Tibial nerve (tissue), 4 donors: ENCODE data around the gene KISS1. TPM values are rescaled to one million over a fixed set of nuclear protein-coding genes. Genes with fewer than 3 reads are reported as not detected.

Source experiments
- DNase-seq, 2 donors: peaks; one replicate each; pipeline ENCODE4 v3.0.0-alpha.2; 2019; ENCODE audit warnings: low spot score in 2 of 2
- H3K27ac ChIP-seq, 4 donors: fragments of 200-600 bp; sonication (generic) in 3 of 4; one replicate each; pipeline ENCODE4 v1.5.1; 2017 to 2019; ENCODE audit warnings: mild to moderate bottlenecking in 1 of 4
- H3K27me3 ChIP-seq, 2 donors: fragments of 200-600 bp; sonication (generic) in 1 of 2; one replicate each; pipeline versions ENCODE4 v1.5.1 to v1.6.0; 2017 to 2019
- H3K36me3 ChIP-seq, 3 donors: fragments of 200-600 bp; sonication (generic); one replicate each; pipeline ENCODE4 v1.5.1; 2018 to 2019
- H3K4me1 ChIP-seq, 4 donors: fragments of 200-600 bp; sonication (generic) in 3 of 4; one replicate each; pipeline ENCODE4 v1.5.1; 2017 to 2019
- H3K4me3 ChIP-seq, 4 donors: fragments of 200-600 bp; sonication (generic) in 3 of 4; one replicate each; pipeline ENCODE4 v1.5.1; 2017 to 2019; ENCODE audit warnings: mild to moderate bottlenecking in 1 of 4, moderate library complexity in 1 of 4
- H3K9me3 ChIP-seq, 4 donors: fragments of 200-600 bp; sonication (generic) in 3 of 4; one replicate each; pipeline ENCODE4 v1.5.1; 2017 to 2019
- CTCF ChIP-seq, 5 experiments: fragments of 200-600 bp in 3 of 5; fragments of 450-650 bp in 2 of 5; sonication (generic) in 3 of 5; IDR thresholded peaks; one replicate each; pipeline ENCODE4 v1.5.1; 2016 to 2019; ENCODE audit warnings: antibody characterized with exemption in 5 of 5, mild to moderate bottlenecking in 3 of 5, moderate library complexity in 2 of 5
- EP300 ChIP-seq, 2 donors: sonication (generic); formaldehyde crosslinking; IDR thresholded peaks; one replicate each; pipeline ENCODE4 v1.6.1; 2017; ENCODE audit warnings: antibody characterized with exemption in 2 of 2, mild to moderate bottlenecking in 1 of 2
- POLR2A ChIP-seq, 2 donors: fragments of 450-650 bp; IDR thresholded peaks; one replicate each; pipeline ENCODE4 v1.6.1; 2017; ENCODE audit warnings: antibody characterized with exemption in 2 of 2, mild to moderate bottlenecking in 2 of 2, moderate library complexity in 2 of 2
- WGBS, 2 donors: methylation state at CpG; one replicate each; pipeline ENCODE4 v1.1.5; 2018; 5-methylcytosine and 5-hydroxymethylcytosine counted together
- total RNA-seq, 4 donors: library from RNA; depleted of rRNA; stranded (reverse); fragments of >200 nt; gene quantifications; one replicate each; pipeline ENCODE4 v1.1.0, GENCODE V29; 2016

KISS1 gene
- total RNA-seq, 4 donors from 2014 or later: not detected

- no peaks in the 10 kb centered on the region for H3K4me1 ChIP-seq
- no peaks in the 10 kb centered on the region for H3K27me3 ChIP-seq
- TF ChIP-seq CTCF (IDR thresholded peaks at IDR 0.05) (no peak), POLR2A (IDR thresholded peaks at IDR 0.05) (no peak), EP300 (IDR thresholded peaks at IDR 0.05) (no peak)
- no peak for DNase-seq
- no peaks in the 10 kb centered on the region for H3K9me3 ChIP-seq
- no peaks in the 10 kb centered on the region for H3K36me3 ChIP-seq
- WGBS, 2 donors: 81 to 82% methylated on average over 8 of the region's 8 CpGs
- no peak overlapping the region for H3K4me3 ChIP-seq
- no peak overlapping the region for H3K27ac ChIP-seq
These were observed 25.9 kb upstream of the KISS1 start for GRCh38 chr1:204222006-204222763.

DNA sequence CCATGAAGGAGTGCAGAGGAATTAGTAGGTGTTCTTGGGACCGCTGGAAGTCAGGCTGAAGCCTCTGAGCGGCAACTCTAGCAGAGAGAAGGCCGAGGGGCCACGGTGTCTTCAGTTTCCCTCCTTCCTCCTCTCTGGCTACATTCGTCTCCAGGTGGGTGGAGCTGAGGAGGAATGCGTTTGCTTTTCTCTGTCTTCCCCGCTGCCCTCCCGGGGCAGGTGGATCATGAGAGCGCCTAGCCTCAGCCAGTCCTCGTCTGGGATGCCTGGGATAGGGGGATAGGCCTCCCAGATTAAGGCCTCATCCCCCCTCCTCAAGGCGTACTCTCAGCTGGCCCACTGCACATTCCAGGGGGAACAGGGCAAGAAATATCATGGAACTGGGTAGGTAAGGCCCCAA is 25.0 kb upstream of the KISS1 start:
- no peak for DNase-seq
- H3K9me3 ChIP-seq: no peaks in the 10 kb centered on the region
- H3K4me1 ChIP-seq: no peaks in the 10 kb centered on the region
- H3K36me3 ChIP-seq: no peaks in the 10 kb centered on the region
- H3K4me3 ChIP-seq: no peak overlapping the region
- no peak overlapping the region for H3K27ac ChIP-seq
- H3K27me3 ChIP-seq: no peaks in the 10 kb centered on the region
- TF ChIP-seq POLR2A (IDR thresholded peaks at IDR 0.05): no peak
- TF ChIP-seq CTCF (IDR thresholded peaks at IDR 0.05): no peak
- no peak for TF ChIP-seq EP300 (IDR thresholded peaks at IDR 0.05)
- 78 to 80% methylated on average over 11 of the region's 11 CpGs for WGBS, 2 donors

DNA sequence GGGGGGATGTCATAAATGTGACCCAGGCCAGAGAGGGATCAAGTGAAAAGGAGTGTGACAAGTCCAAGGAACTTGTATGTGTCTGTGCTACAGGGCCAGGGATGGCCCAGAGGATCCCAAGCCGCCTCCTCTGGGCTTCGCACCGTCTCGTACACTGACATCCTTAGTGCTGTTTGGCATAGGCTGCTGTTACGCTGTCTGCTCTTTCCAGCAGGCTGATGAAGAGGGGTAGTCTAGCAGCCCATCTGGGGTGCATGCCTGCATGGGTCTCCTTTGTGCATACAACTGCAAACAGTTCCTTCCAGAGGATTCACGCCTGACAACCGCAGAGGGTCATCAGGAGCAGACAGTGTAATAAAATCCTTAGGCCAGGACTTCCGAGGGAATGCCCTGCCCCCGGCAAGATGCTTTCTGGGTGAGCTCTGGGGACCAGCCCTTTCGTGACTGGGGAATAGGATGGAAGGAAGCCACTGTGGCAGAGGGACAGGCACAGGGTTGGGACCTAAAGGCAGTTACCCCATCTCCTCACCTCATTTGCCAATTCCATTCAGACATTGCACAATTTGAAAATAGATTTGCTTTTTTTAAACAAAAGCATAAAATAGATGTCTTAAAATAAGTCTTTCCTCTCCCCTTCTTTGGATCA is 23.8 kb upstream of the KISS1 start:
- Histone ChIP-seq H3K27me3 (no peaks in the 10 kb centered on the region), H3K4me3 (no peak overlapping the region), H3K4me1 (no peaks in the 10 kb centered on the region), H3K27ac (no peak overlapping the region), H3K9me3 (no peaks in the 10 kb centered on the region), H3K36me3 (no peaks in the 10 kb centered on the region)
- DNase-seq: no peak
- TF ChIP-seq EP300 (IDR thresholded peaks at IDR 0.05) (no peak), POLR2A (IDR thresholded peaks at IDR 0.05) (no peak), CTCF (IDR thresholded peaks at IDR 0.05) (no peak)
- WGBS, 2 donors: 66 to 78% methylated on average over 10 of the region's 10 CpGs

- Histone ChIP-seq H3K9me3 (no peaks in the 10 kb centered on the region), H3K4me1 (peaks cover 0 to 10% (median 0%) of the 10 kb centered on the region in 4 donors), H3K27ac (no peak overlapping the region), H3K4me3 (no peak overlapping the region), H3K27me3 (peaks cover 0 to 8% of the 10 kb centered on the region in 2 donors), H3K36me3 (no peaks in the 10 kb centered on the region)
- TF ChIP-seq POLR2A (IDR thresholded peaks at IDR 0.05) (no peak), CTCF (IDR thresholded peaks at IDR 0.05) (no peak), EP300 (IDR thresholded peaks at IDR 0.05) (no peak)
- no peak for DNase-seq
- 66 to 71% methylated on average over 2 of the region's 2 CpGs for WGBS, 2 donors
These were observed 22.3 kb upstream of the KISS1 start for GRCh38 chr1:204218552-204218951.

GRCh38 chr1:204217648-204218000 is 21.3 kb upstream of the KISS1 start:
- Histone ChIP-seq H3K27me3 (peaks cover 0 to 15% of the 10 kb centered on the region in 2 donors), H3K27ac (no peak overlapping the region), H3K36me3 (no peaks in the 10 kb centered on the region), H3K4me3 (no peak overlapping the region), H3K4me1 (peaks cover 0 to 11% (median 0%) of the 10 kb centered on the region in 4 donors), H3K9me3 (no peaks in the 10 kb centered on the region)
- 67 to 69% methylated on average over 4 of the region's 4 CpGs for WGBS, 2 donors
- no peak for DNase-seq
- TF ChIP-seq CTCF (IDR thresholded peaks at IDR 0.05) (no peak), POLR2A (IDR thresholded peaks at IDR 0.05) (no peak)
